Endothelial cell of umbilical vein (primary cell): Measurements from ENCODE around the gene LITAF.

Experiments used
- CTCF ChIP-seq, 2 donors: IDR thresholded peaks; 1 replicate in 1 of 2; 2 replicates in 1 of 2; pipeline ENCODE4 v1.5.1; 2011; ENCODE audit warnings: low read length in 2 of 2, mild to moderate bottlenecking in 2 of 2, moderate library complexity in 2 of 2, control low read depth in 1 of 2, inconsistent platforms in 1 of 2, low read depth in 1 of 2; ENCODE audit not compliant: insufficient read depth in 1 of 2; ENCODE audit errors: extremely low read depth in 1 of 2
- GATA2 ChIP-seq: IDR thresholded peaks from 2 replicates; pipeline ENCODE4 v1.7.0; 2011; ENCODE audit warnings: low read depth, mild to moderate bottlenecking, moderate library complexity, mixed read lengths, low read length; ENCODE audit not compliant: insufficient read length, insufficient read depth
- JUN ChIP-seq: IDR thresholded peaks from 2 replicates; pipeline ENCODE4 v1.6.1; 2011; ENCODE audit warnings: borderline replicate concordance, low read depth; ENCODE audit not compliant: insufficient read length, insufficient read depth
- TF ChIP-seq, protein P1 (sequence below): IDR thresholded peaks from 2 replicates; pipeline ENCODE4 v1.6.1; 2011; ENCODE audit not compliant: insufficient read depth, insufficient read length

- TF ChIP-seq, protein P1, sequence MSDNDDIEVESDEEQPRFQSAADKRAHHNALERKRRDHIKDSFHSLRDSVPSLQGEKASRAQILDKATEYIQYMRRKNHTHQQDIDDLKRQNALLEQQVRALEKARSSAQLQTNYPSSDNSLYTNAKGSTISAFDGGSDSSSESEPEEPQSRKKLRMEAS = no peak
- TF ChIP-seq CTCF (IDR thresholded peaks at IDR 0.05; ENCODE audit: extremely low read depth in 1 of 2, insufficient read depth in 1 of 2, low read depth in 1 of 2, low read length in 2 of 2) = no peak
- no peak for TF ChIP-seq JUN
- no peak for TF ChIP-seq GATA2
These were observed 30.4 kb downstream of the LITAF start for GRCh38 chr16:11556214-11556819.
